Sigmoid colon (tissue), 7 donors: ENCODE measurements around the gene PI4KB. TPM values are rescaled to one million over a fixed set of nuclear protein-coding genes. Genes with fewer than 3 reads are reported as not detected.

Experiments
- DNase-seq: peaks from one replicate; pipeline ENCODE4 v3.0.0-alpha.2; 2019
- H3K27ac ChIP-seq, 4 donors: fragments of 200-600 bp; sonication (generic); one replicate each; pipeline ENCODE4 v1.5.1; 2016 to 2019; ENCODE audit warnings: mild to moderate bottlenecking in 1 of 4
- H3K27me3 ChIP-seq, 3 donors: fragments of 200-600 bp; sonication (generic); one replicate each; pipeline ENCODE4 v1.5.1; 2019; ENCODE audit warnings: mild to moderate bottlenecking in 1 of 3
- H3K36me3 ChIP-seq, 4 donors: fragments of 200-600 bp; sonication (generic); one replicate each; pipeline ENCODE4 v1.5.1; 2016 to 2019
- H3K4me1 ChIP-seq, 4 donors: fragments of 200-600 bp; sonication (generic); one replicate each; pipeline ENCODE4 v1.5.1; 2017 to 2019
- H3K4me3 ChIP-seq, 4 donors: fragments of 200-600 bp; sonication (generic); one replicate each; pipeline ENCODE4 v1.5.1; 2017 to 2019; ENCODE audit warnings: mild to moderate bottlenecking in 2 of 4, moderate library complexity in 1 of 4
- H3K9me3 ChIP-seq, 4 donors: fragments of 200-600 bp in 3 of 4; sonication (generic) in 3 of 4; one replicate each; pipeline versions ENCODE4 v1.5.1 to v1.6.1; 2013 to 2019
- CTCF ChIP-seq, 4 experiments: fragments of 450-650 bp in 3 of 4; fragments of 200-600 bp in 1 of 4; IDR thresholded peaks; one replicate each; pipeline ENCODE4 v1.5.1; 2016 to 2019; ENCODE audit warnings: antibody characterized with exemption in 4 of 4, mild to moderate bottlenecking in 3 of 4, moderate library complexity in 2 of 4
- EP300 ChIP-seq, 4 donors: sonication (generic); formaldehyde crosslinking; IDR thresholded peaks; one replicate each; pipeline ENCODE4 v1.6.1; 2017; ENCODE audit warnings: antibody characterized with exemption in 4 of 4
- POLR2A ChIP-seq, 2 donors: fragments of 450-650 bp; IDR thresholded peaks; one replicate each; pipeline ENCODE4 v1.6.1; 2016; ENCODE audit warnings: antibody characterized with exemption in 2 of 2, mild to moderate bottlenecking in 2 of 2, moderate library complexity in 2 of 2
- POLR2AphosphoS5 ChIP-seq, 4 donors: sonication (generic); formaldehyde crosslinking; IDR thresholded peaks; one replicate each; pipeline ENCODE4 v1.6.1; 2017; ENCODE audit warnings: antibody characterized with exemption in 4 of 4
- WGBS, 2 donors: extraction: QIAGEN DNeasy Blood & Tissue Kit; methylation state at CpG; one replicate each; pipeline ENCODE4 v1.1.7; 2013; 5-methylcytosine and 5-hydroxymethylcytosine counted together
- intact Hi-C: fragments of 100-400 bp; cut with DNase I; formaldehyde crosslinking; loops from one replicate; pipeline ENCODE4 v1.15.1; 2023
- polyA plus RNA-seq, 3 donors: library from polyadenylated mRNA; stranded (reverse); fragments of 200-250 nt; gene quantifications; one replicate each; pipeline ENCODE4 v1.2.3, GENCODE V29; 2013
- total RNA-seq, 4 donors: library from RNA; depleted of rRNA; stranded (reverse); fragments of >200 nt; gene quantifications; one replicate each; pipeline ENCODE4 v1.1.0, GENCODE V29; 2016
- donor health status: healthy with polysubstance abuse.
- donor health status: Bipolar disorder and iron deficiency.
- donor health status: healthy.

PI4KB gene
- total and polyA plus RNA-seq, 7 donors, result 25.2 to 75.2 (median 57.6) TPM

DNA sequence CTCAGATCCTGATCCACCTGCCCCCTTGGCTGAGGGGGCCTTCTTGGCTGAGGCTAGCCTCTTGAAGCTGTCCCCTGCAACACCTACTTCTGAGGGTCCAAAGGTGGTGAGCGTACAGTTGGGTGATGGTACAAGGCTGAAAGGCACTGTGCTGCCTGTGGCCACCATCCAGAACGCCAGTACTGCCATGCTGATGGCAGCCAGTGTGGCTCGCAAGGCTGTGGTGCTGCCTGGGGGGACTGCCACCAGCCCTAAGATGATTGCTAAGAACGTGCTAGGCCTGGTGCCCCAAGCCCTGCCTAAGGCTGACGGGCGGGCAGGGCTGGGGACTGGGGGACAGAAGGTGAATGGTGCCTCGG is 39.9 kb downstream of the PI4KB start:
- no peak overlapping the region for H3K4me3 ChIP-seq
- H3K36me3 ChIP-seq, result peaks cover 52 to 75% (median 60%) of the 10 kb centered on the region in 4 donors
- no peak overlapping the region for H3K27ac ChIP-seq
- H3K27me3 ChIP-seq, result no peaks in the 10 kb centered on the region
- no peaks in the 10 kb centered on the region for H3K9me3 ChIP-seq
- intact Hi-C loops, result no loop called here
- WGBS, 2 donors, result 88 to 94% methylated on average over 7 of the region's 7 CpGs
- H3K4me1 ChIP-seq, result peaks cover 2 to 25% (median 16%) of the 10 kb centered on the region in 4 donors
- DNase-seq, result no peak
- TF ChIP-seq POLR2A (IDR thresholded peaks at IDR 0.05) (no peak), EP300 (IDR thresholded peaks at IDR 0.05) (no peak), CTCF (IDR thresholded peaks at IDR 0.05) (no peak), POLR2AphosphoS5 (IDR thresholded peaks at IDR 0.05) (no peak)

DNA sequence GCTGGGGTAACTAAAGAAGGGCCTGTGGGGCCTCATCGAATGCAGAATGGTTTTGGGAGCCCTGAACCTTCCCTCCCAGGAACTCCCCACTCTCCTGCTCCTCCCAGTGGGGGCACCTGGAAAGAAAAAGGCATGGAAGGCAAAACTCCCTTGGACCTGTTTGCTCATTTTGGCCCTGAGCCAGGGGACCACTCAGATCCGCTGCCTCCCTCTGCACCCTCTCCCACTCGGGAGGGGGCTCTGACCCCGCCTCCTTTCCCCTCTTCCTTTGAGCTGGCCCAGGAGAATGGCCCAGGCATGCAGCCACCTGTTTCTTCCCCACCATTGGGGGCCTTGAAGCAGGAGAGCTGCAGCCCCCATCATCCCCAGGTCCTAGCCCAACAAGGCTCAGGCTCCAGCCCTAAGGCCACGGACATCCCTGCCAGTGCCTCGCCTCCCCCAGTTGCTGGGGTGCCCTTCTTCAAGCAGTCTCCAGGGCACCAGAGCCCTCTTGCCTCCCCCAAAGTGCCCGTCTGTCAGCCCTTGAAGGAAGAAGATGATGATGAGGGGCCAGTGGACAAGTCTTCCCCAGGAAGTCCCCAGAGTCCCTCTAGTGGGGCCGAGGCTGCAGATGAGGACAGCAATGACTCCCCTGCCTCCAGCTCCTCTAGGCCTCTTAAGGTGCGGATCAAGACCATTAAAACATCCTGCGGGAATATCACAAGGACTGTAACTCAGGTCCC is 40.4 kb downstream of the PI4KB start:
- Histone ChIP-seq H3K4me3 (no peak overlapping the region), H3K27ac (no peak overlapping the region), H3K27me3 (no peaks in the 10 kb centered on the region), H3K9me3 (no peaks in the 10 kb centered on the region), H3K4me1 (peaks cover 2 to 25% (median 16%) of the 10 kb centered on the region in 4 donors), H3K36me3 (peaks cover 51 to 70% (median 55%) of the 10 kb centered on the region in 4 donors)
- intact Hi-C loops, result no loop called here
- 90% methylated on average over 10 of the region's 10 CpGs for WGBS, 2 donors
- no peak for DNase-seq
- TF ChIP-seq EP300 (IDR thresholded peaks at IDR 0.05) (no peak), POLR2AphosphoS5 (IDR thresholded peaks at IDR 0.05) (no peak), POLR2A (IDR thresholded peaks at IDR 0.05) (no peak), CTCF (IDR thresholded peaks at IDR 0.05) (no peak)

- Histone ChIP-seq H3K27me3 (no peaks in the 10 kb centered on the region), H3K4me1 (peaks cover 2 to 22% (median 21%) of the 10 kb centered on the region in 4 donors), H3K9me3 (no peaks in the 10 kb centered on the region), H3K4me3 (peak overlapping the region in 1 of 4 donors; percentile 73), H3K36me3 (peaks cover 29 to 43% (median 32%) of the 10 kb centered on the region in 4 donors), H3K27ac (peak overlapping the region; percentile 97 to 99 (median 98))
- TF ChIP-seq EP300 (IDR thresholded peaks at IDR 0.05) (no peak), POLR2A (IDR thresholded peaks at IDR 0.05) (no peak)
- 55 to 69% methylated on average over 2 of the region's 2 CpGs for WGBS, 2 donors
- no peak for DNase-seq
- intact Hi-C loops, result loop anchor here (5.0 kb wide), 4 partner anchors 43 to 173 kb away; partner anchors contain the start of genes PI4KB, POGZ, PSMB4 and RFX5
These were observed 43.1 kb downstream of the PI4KB start for GRCh38 chr1:151284013-151284577.

GRCh38 chr1:151282883-151283725 is 44.1 kb downstream of the PI4KB start:
- H3K4me1 ChIP-seq, result peaks cover 2 to 22% (median 21%) of the 10 kb centered on the region in 4 donors
- H3K4me3 ChIP-seq, result peak overlapping the region; percentile 73 to 84 (median 80)
- intact Hi-C loops, result loop anchor here (5.0 kb wide), 4 partner anchors 44 to 174 kb away; partner anchors contain the start of genes PI4KB, POGZ, PSMB4 and RFX5
- H3K27ac ChIP-seq, result peak overlapping the region; percentile 97 to 99 (median 98)
- H3K36me3 ChIP-seq, result peaks cover 19 to 33% (median 23%) of the 10 kb centered on the region in 4 donors
- no peak for TF ChIP-seq CTCF (IDR thresholded peaks at IDR 0.05)
- no peaks in the 10 kb centered on the region for H3K9me3 ChIP-seq
- H3K27me3 ChIP-seq, result no peaks in the 10 kb centered on the region
- DNase-seq, result peak; percentile 79
- WGBS, 2 donors, result 2 to 7% methylated on average over 44 of the region's 44 CpGs
